Stimulated activated CD8-positive, alpha-beta memory T cell treated with anti-CD3 and anti-CD28 coated beads, Interleukin-12 subunit alpha, Interleukin-12 subunit beta, amount 100 ng/mL, for 24 hours (primary cell): ENCODE results near the gene OLFML2B.
"Not testable (repeated sequence)": the region's sequence is repeated elsewhere in the genome, so short reads cannot be mapped to it uniquely, and the experiment has no call there.

Source experiments
- DNase-seq: peaks from one replicate; pipeline ENCODE4 v3.0.0-alpha.2; 2020; ENCODE audit errors: extremely low read depth

Gene OLFML2B

GRCh38 chr1:162035241-162035640 lies 11.6 kb upstream of the OLFML2B start:
- DNase-seq = no peak

- no peak for DNase-seq
Observed at GRCh38 chr1:162033428-162033827, 9.8 kb upstream of the OLFML2B start.

- DNase-seq = no peak
Observed at GRCh38 chr1:162030759-162031280, 7.2 kb upstream of the OLFML2B start.

- no peak for DNase-seq
Observed at GRCh38 chr1:162029157-162029556, 5.5 kb upstream of the OLFML2B start.

GRCh38 chr1:162028726-162029125 lies 5.1 kb upstream of the OLFML2B start:
- DNase-seq = no peak

- DNase-seq = no peak
Observed at GRCh38 chr1:162026881-162027280, 3.2 kb upstream of the OLFML2B start.

GRCh38 chr1:162025541-162025940 lies 1.9 kb upstream of the OLFML2B start:
- no peak for DNase-seq

GRCh38 chr1:162023181-162023546 lies 505 bp downstream of the OLFML2B start:
- DNase-seq = no peak

- no peak for DNase-seq
Observed at GRCh38 chr1:162022626-162023025, 1.0 kb downstream of the OLFML2B start.

GRCh38 chr1:162021124-162021523 lies 2.5 kb downstream of the OLFML2B start:
- DNase-seq = no peak

- no peak for DNase-seq
Observed at GRCh38 chr1:162020150-162020549, 3.5 kb downstream of the OLFML2B start.

GRCh38 chr1:162019446-162019845 lies 4.2 kb downstream of the OLFML2B start:
- no peak for DNase-seq

- no peak for DNase-seq
Observed at GRCh38 chr1:162019006-162019405, 4.7 kb downstream of the OLFML2B start.

GRCh38 chr1:162018418-162018817 lies 5.3 kb downstream of the OLFML2B start:
- DNase-seq = no peak

GRCh38 chr1:162017791-162018190 lies 5.9 kb downstream of the OLFML2B start:
- not testable (repeated sequence) for DNase-seq

- no peak for DNase-seq
Observed at GRCh38 chr1:162016631-162017030, 7.0 kb downstream of the OLFML2B start.

GRCh38 chr1:162015196-162015595 lies 8.5 kb downstream of the OLFML2B start:
- DNase-seq = no peak

GRCh38 chr1:162014202-162014601 lies 9.5 kb downstream of the OLFML2B start:
- DNase-seq = no peak

GRCh38 chr1:162013289-162013688 lies 10.4 kb downstream of the OLFML2B start:
- no peak for DNase-seq

- DNase-seq = no peak
Observed at GRCh38 chr1:162011337-162012012, 12.2 kb downstream of the OLFML2B start.

GRCh38 chr1:162010175-162010506 lies 13.5 kb downstream of the OLFML2B start:
- no peak for DNase-seq

- DNase-seq = no peak
Observed at GRCh38 chr1:162009501-162010174, 14.0 kb downstream of the OLFML2B start.

- DNase-seq = no peak
Observed at GRCh38 chr1:162008799-162009198, 14.9 kb downstream of the OLFML2B start.

- no peak for DNase-seq
Observed at GRCh38 chr1:162007466-162007865, 16.2 kb downstream of the OLFML2B start.
